Mesenchymal stem cell (in vitro differentiated cells and primary cell): ENCODE data around the gene COL4A1.
A peak's percentile ranks its signal among the peaks of the same experiment; 100 is the strongest.

Experiments
- DNase-seq: peaks from one replicate; pipeline ENCODE4 v3.0.0-alpha.2; 2013
- H2AFZ ChIP-seq: one replicate; pipeline ENCODE4 v1.6.1; 2013; ENCODE audit warnings: low read depth, mild to moderate bottlenecking, control low read depth, inconsistent platforms, low read length, moderate library complexity
- H2AK5ac ChIP-seq: 2 replicates; pipeline ENCODE4 v1.6.1; 2013; ENCODE audit warnings: low read length, moderate library complexity, mild to moderate bottlenecking, inconsistent platforms; ENCODE audit not compliant: severe bottlenecking
- H2BK120ac ChIP-seq: one replicate; pipeline ENCODE4 v1.6.1; 2013; ENCODE audit warnings: low read depth, mild to moderate bottlenecking, inconsistent platforms, low read length, moderate library complexity
- H2BK12ac ChIP-seq, 2 experiments: one replicate each; pipeline ENCODE4 v1.6.1; 2013; ENCODE audit warnings: inconsistent platforms in 2 of 2, low read length in 2 of 2, mild to moderate bottlenecking in 2 of 2, moderate library complexity in 2 of 2, control low read depth in 1 of 2
- H2BK15ac ChIP-seq: one replicate; pipeline ENCODE4 v1.6.1; 2013; ENCODE audit warnings: mild to moderate bottlenecking, low read depth, inconsistent platforms; ENCODE audit not compliant: poor library complexity, severe bottlenecking
- H2BK5ac ChIP-seq: 2 replicates; pipeline ENCODE4 v1.6.1; 2013; ENCODE audit warnings: low read depth, mild to moderate bottlenecking, low read length, control low read depth, inconsistent platforms; ENCODE audit not compliant: poor library complexity, severe bottlenecking
- H3K14ac ChIP-seq, 2 experiments: one replicate each; pipeline ENCODE4 v1.6.1; 2013; ENCODE audit warnings: inconsistent platforms in 2 of 2, low read length in 2 of 2, control low read depth in 1 of 2, mild to moderate bottlenecking in 1 of 2, moderate library complexity in 1 of 2
- H3K18ac ChIP-seq, 2 experiments: one replicate each; pipeline ENCODE4 v1.6.1; 2013; ENCODE audit warnings: inconsistent platforms in 2 of 2, low read length in 2 of 2, control low read depth in 1 of 2, low read depth in 1 of 2, mild to moderate bottlenecking in 1 of 2
- H3K23ac ChIP-seq, 2 experiments: one replicate each; pipeline ENCODE4 v1.6.1; 2013; ENCODE audit warnings: inconsistent platforms in 2 of 2, low read length in 2 of 2, mild to moderate bottlenecking in 2 of 2, moderate library complexity in 2 of 2, control low read depth in 1 of 2
- H3K27ac ChIP-seq: 2 replicates; pipeline ENCODE4 v1.5.1; 2013; ENCODE audit warnings: mild to moderate bottlenecking, moderate library complexity, low read length, control low read depth, inconsistent platforms; ENCODE audit not compliant: poor library complexity, severe bottlenecking
- H3K27me3 ChIP-seq, 2 experiments: 2 replicates each; pipeline versions ENCODE4 v1.6.1 to v1.7.0; 2013; ENCODE audit warnings: low read length in 2 of 2, mild to moderate bottlenecking in 2 of 2, moderate library complexity in 2 of 2, control low read depth in 1 of 2, inconsistent platforms in 1 of 2; ENCODE audit not compliant: control insufficient read depth in 1 of 2, insufficient read depth in 1 of 2
- H3K36me3 ChIP-seq, 2 experiments: 2 replicates each; pipeline versions ENCODE4 v1.6.1 to v1.7.0; 2013; ENCODE audit warnings: low read length in 2 of 2, control low read depth in 1 of 2, inconsistent platforms in 1 of 2, low read depth in 1 of 2, mild to moderate bottlenecking in 1 of 2; ENCODE audit not compliant: insufficient read depth in 2 of 2, control insufficient read depth in 1 of 2
- H3K4ac ChIP-seq, 2 experiments: one replicate each; pipeline ENCODE4 v1.6.1; 2013; ENCODE audit warnings: inconsistent platforms in 2 of 2, low read length in 2 of 2, mild to moderate bottlenecking in 2 of 2, moderate library complexity in 2 of 2, control low read depth in 1 of 2, low read depth in 1 of 2
- H3K4me1 ChIP-seq: 2 replicates; pipeline ENCODE4 v1.6.1; 2013; ENCODE audit warnings: low read depth, low read length, control low read depth; ENCODE audit not compliant: control insufficient read depth, insufficient read depth
- H3K4me2 ChIP-seq: 2 replicates; pipeline ENCODE4 v1.6.1; 2013; ENCODE audit warnings: low read length, mild to moderate bottlenecking, inconsistent platforms; ENCODE audit not compliant: poor library complexity, severe bottlenecking
- H3K4me3 ChIP-seq, 2 experiments: 2 replicates each; pipeline versions ENCODE4 v1.5.1 to v1.7.0; 2013; ENCODE audit warnings: low read length in 2 of 2, mild to moderate bottlenecking in 2 of 2, control low read depth in 1 of 2, low read depth in 1 of 2; ENCODE audit not compliant: insufficient read depth in 1 of 2
- H3K79me1 ChIP-seq: replicated peaks from 2 replicates; pipeline ENCODE4 v1.6.1; 2013; ENCODE audit warnings: mild to moderate bottlenecking, control low read depth, low read length, inconsistent platforms; ENCODE audit not compliant: poor library complexity, severe bottlenecking
- H3K9ac ChIP-seq: 2 replicates; pipeline ENCODE4 v1.7.0; 2013; ENCODE audit warnings: mild to moderate bottlenecking, low read length, moderate library complexity
- H3K9me3 ChIP-seq: 2 replicates; pipeline ENCODE4 v1.7.0; 2013; ENCODE audit warnings: mild to moderate bottlenecking, low read length; ENCODE audit not compliant: control insufficient read depth
- H4K8ac ChIP-seq: one replicate; pipeline ENCODE4 v1.6.1; 2013; ENCODE audit warnings: inconsistent platforms, mild to moderate bottlenecking, low read length, moderate library complexity
- H4K91ac ChIP-seq: one replicate; pipeline ENCODE4 v1.6.1; 2013; ENCODE audit warnings: mild to moderate bottlenecking, low read length, inconsistent platforms
- WGBS: methylation state at CpG from one replicate; pipeline ENCODE4 v1.1.7; 2013; ENCODE audit warnings: mixed read lengths; 5-methylcytosine and 5-hydroxymethylcytosine counted together

Gene COL4A1

DNA sequence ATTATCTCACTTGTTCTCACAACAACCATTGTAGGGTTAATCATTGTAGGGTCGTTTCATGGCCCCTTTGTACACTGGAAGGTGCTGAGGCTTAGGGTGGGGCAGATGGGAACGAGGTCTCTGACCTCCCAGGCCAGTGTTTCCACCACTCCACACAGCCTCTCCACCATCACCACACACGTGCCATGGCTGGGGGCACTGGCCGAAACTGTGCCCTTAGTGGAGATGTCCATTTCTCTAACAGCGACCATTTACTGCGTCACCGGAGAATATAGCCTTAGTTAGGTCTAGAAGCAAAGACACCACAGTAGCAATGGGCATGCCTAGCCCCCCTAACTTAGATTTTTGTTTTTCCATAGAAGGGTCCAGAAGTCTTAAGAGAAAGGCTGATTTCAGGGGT is 36.5 kb downstream of the COL4A1 start:
- H3K18ac ChIP-seq = no peak overlapping the region
- no peak overlapping the region for H2BK120ac ChIP-seq
- 90% methylated on average over 7 of the region's 7 CpGs for WGBS

DNA sequence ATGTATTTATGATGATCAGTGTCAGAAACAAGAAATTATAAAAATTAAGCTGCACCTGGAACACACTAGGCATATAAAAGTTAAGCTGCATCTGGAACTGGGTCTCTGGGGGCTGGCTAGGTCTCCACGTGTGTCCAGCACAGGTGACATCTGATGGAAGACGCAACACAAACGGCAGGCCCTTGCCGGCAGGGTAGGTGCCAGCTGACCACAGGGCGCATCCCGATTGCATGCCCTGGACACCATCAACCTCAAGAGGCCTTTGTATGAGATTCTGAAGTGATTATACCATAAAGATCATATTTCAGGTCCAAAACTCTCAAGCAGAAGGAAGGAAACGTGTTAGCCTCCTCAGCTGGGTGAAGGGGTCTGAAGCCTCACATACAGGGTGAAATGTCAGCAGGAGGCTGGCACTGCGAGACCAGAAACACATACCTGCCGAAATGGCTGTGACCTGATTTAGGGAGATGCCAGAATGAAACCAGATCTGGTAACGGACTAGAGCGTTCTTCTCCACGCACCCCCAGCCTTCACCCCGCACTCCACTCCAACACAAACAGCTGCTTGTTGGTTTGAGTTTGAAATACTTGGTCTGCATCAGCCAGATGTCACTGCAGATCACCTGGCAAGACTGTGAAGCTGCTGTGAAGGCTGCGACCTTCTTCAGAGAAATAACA is 37.3 kb downstream of the COL4A1 start:
- 96% methylated on average over 14 of the region's 14 CpGs for whole genome bisulfite sequencing
- Histone ChIP-seq H2BK120ac (no peak overlapping the region), H3K4ac (no peak overlapping the region), H3K4me1 (peaks cover 27% of the 10 kb centered on the region), H4K91ac (no peak overlapping the region), H3K4me2 (no peak overlapping the region), H2BK15ac (no peak overlapping the region), H4K8ac (no peak overlapping the region), H3K18ac (no peak overlapping the region), H2BK12ac (no peak overlapping the region), H3K23ac (no peak overlapping the region), H3K4me3 (no peak overlapping the region), H3K36me3 (peaks cover 5 to 49% of the 10 kb centered on the region in 2 experiments), H3K27ac (no peak overlapping the region), H3K9ac (no peak overlapping the region), H2AK5ac (no peak overlapping the region), H3K27me3 (no peaks in the 10 kb centered on the region), H2BK5ac (no peak overlapping the region), H3K14ac (no peak overlapping the region), H2AFZ (no peak overlapping the region), H3K79me1 (peaks cover 14% of the 10 kb centered on the region), H3K9me3 (no peaks in the 10 kb centered on the region)
- no peak for DNase-seq

More for the DNA sequence above, 36.5 kb downstream of the COL4A1 start:
- H2AFZ ChIP-seq = no peak overlapping the region
- H3K27ac ChIP-seq = no peak overlapping the region
- no peak overlapping the region for H2AK5ac ChIP-seq
- H2BK12ac ChIP-seq = no peak overlapping the region
- H3K4me1 ChIP-seq = peaks cover 21% of the 10 kb centered on the region
- H2BK15ac ChIP-seq = no peak overlapping the region
- peaks cover 13% of the 10 kb centered on the region for H3K79me1 ChIP-seq
- H3K14ac ChIP-seq = no peak overlapping the region
- H3K4me2 ChIP-seq = no peak overlapping the region
- DNase-seq = no peak
- no peak overlapping the region for H3K9ac ChIP-seq
- peaks cover under 1 to 42% of the 10 kb centered on the region in 2 experiments for H3K36me3 ChIP-seq
- H3K4ac ChIP-seq = no peak overlapping the region
- H3K27me3 ChIP-seq = no peaks in the 10 kb centered on the region
- H4K8ac ChIP-seq = no peak overlapping the region
- H2BK5ac ChIP-seq = no peak overlapping the region
- H3K9me3 ChIP-seq = no peaks in the 10 kb centered on the region
- H3K4me3 ChIP-seq = no peak overlapping the region
- no peak overlapping the region for H3K23ac ChIP-seq
- H4K91ac ChIP-seq = no peak overlapping the region

GRCh38 chr13:110268576-110269185 is 38.3 kb downstream of the COL4A1 start:
- H3K79me1 ChIP-seq = peaks cover 14% of the 10 kb centered on the region
- H3K4me1 ChIP-seq = peaks cover 29% of the 10 kb centered on the region
- H3K9me3 ChIP-seq = no peaks in the 10 kb centered on the region
- no peak overlapping the region for H3K4me2 ChIP-seq
- WGBS = 95% methylated on average over 15 of the region's 16 CpGs
- H4K91ac ChIP-seq = no peak overlapping the region
- no peak overlapping the region for H2BK5ac ChIP-seq
- DNase-seq = no peak
- H3K14ac ChIP-seq = no peak overlapping the region
- no peak overlapping the region for H3K9ac ChIP-seq
- no peak overlapping the region for H2BK120ac ChIP-seq
- no peak overlapping the region for H2BK12ac ChIP-seq
- H2BK15ac ChIP-seq = no peak overlapping the region
- peaks cover 5 to 50% of the 10 kb centered on the region in 2 experiments for H3K36me3 ChIP-seq
- H3K4me3 ChIP-seq = no peak overlapping the region
- H2AFZ ChIP-seq = no peak overlapping the region
- H4K8ac ChIP-seq = no peak overlapping the region
- H2AK5ac ChIP-seq = no peak overlapping the region
- H3K18ac ChIP-seq = peak overlapping the region in 1 of 2 experiments; percentile 16
- H3K23ac ChIP-seq = no peak overlapping the region
- no peak overlapping the region for H3K27ac ChIP-seq
- H3K4ac ChIP-seq = no peak overlapping the region
- H3K27me3 ChIP-seq = no peaks in the 10 kb centered on the region

- no peak overlapping the region for H4K8ac ChIP-seq
- H2BK120ac ChIP-seq = no peak overlapping the region
- no peak overlapping the region for H3K23ac ChIP-seq
- H2BK12ac ChIP-seq = no peak overlapping the region
- no peaks in the 10 kb centered on the region for H3K27me3 ChIP-seq
- no peak overlapping the region for H3K4ac ChIP-seq
- H3K9ac ChIP-seq = no peak overlapping the region
- H4K91ac ChIP-seq = no peak overlapping the region
- no peak overlapping the region for H2BK15ac ChIP-seq
- no peaks in the 10 kb centered on the region for H3K9me3 ChIP-seq
- H3K4me3 ChIP-seq = no peak overlapping the region
- H3K18ac ChIP-seq = peak overlapping the region in 1 of 2 experiments; percentile 6
- no peak overlapping the region for H3K4me2 ChIP-seq
- DNase-seq = no peak
- WGBS = 96% methylated on average over 6 of the region's 6 CpGs
- H2BK5ac ChIP-seq = no peak overlapping the region
- peak overlapping the region in 1 of 2 experiments; percentile 68 for H3K14ac ChIP-seq
- peaks cover 31% of the 10 kb centered on the region for H3K4me1 ChIP-seq
- peaks cover 5 to 50% of the 10 kb centered on the region in 2 experiments for H3K36me3 ChIP-seq
- peaks cover 13% of the 10 kb centered on the region for H3K79me1 ChIP-seq
- no peak overlapping the region for H3K27ac ChIP-seq
- H2AK5ac ChIP-seq = no peak overlapping the region
- no peak overlapping the region for H2AFZ ChIP-seq
These were observed 38.9 kb downstream of the COL4A1 start for GRCh38 chr13:110268061-110268460.
